K562 (cell line): Measurements from ENCODE around the gene DPH6. TPM values are rescaled to one million over a fixed set of nuclear protein-coding genes. Genes with fewer than 3 reads are reported as not detected.
A peak's percentile ranks its signal among the peaks of the same experiment; 100 is the strongest.

ENCODE experiments used
- ATAC-seq: fragments of 200-7000 bp; cut with Tn5 transposase; 3 replicates; pipeline ENCODE4 v1.9.1; 2020; ENCODE audit warnings: moderate library complexity
- BruUV-seq: library from RNA; stranded (reverse); fragments of 400-500 nt; replicated peaks from 2 replicates; lab custom pipeline; 2021; lab: Mats Ljungman, UMichigan
- CTCF ChIA-PET: fragments of 300-600 bp; formaldehyde crosslinking; extraction: SDS; loops from one replicate; lab custom pipeline; 2021; ENCODE audit warnings: low intra/inter-chr PET ratio; lab: Yijun Ruan, JAX
- POLR2A ChIA-PET: fragments of 300-600, 350-650 bp; sonication (Branson Sonifier 250); formaldehyde crosslinking; extraction: SDS; loops from one replicate; lab custom pipeline; 2021; ENCODE audit warnings: antibody characterized with exemption, inconsistent platforms; lab: Yijun Ruan, JAX
- DNase-seq, 4 experiments: peaks; one replicate each; pipeline versions ENCODE4 v3.0.0 to v3.0.0-alpha.2; 2011 to 2018; ENCODE audit warnings: low spot score in 3 of 4, mixed read lengths in 3 of 4; ENCODE audit errors: extremely low read depth in 1 of 4
- FAIRE-seq: peaks from 2 replicates; lab custom pipeline; 2011; peaks lifted over from hg19 to GRCh38; lab: Jason Lieb, UNC
- H2AFZ ChIP-seq: 2 replicates; pipeline ENCODE4 v1.6.0; 2011; ENCODE audit warnings: low read depth, low read length, control low read depth, inconsistent platforms
- H3K27ac ChIP-seq: fragments of 200-600 bp; 3 replicates; pipeline ENCODE4 v1.8.0; 2011; ENCODE audit warnings: low read depth, mild to moderate bottlenecking, control low read depth, inconsistent platforms, low read length, moderate library complexity, mixed read lengths; ENCODE audit errors: extremely low read depth
- H3K27me3 ChIP-seq, 2 experiments: fragments of 300-600 bp in 1 of 2; 2 replicates in 1 of 2; 3 replicates in 1 of 2; pipeline versions ENCODE4 v1.6.0 to v1.8.0; 2011; ENCODE audit warnings: inconsistent platforms in 2 of 2, low read length in 2 of 2, mild to moderate bottlenecking in 1 of 2, mixed read lengths in 1 of 2, moderate library complexity in 1 of 2; ENCODE audit not compliant: control insufficient read depth in 2 of 2, insufficient read depth in 2 of 2
- H3K36me3 ChIP-seq: fragments of 300-600 bp; 3 replicates; pipeline ENCODE4 v1.8.0; 2011; ENCODE audit warnings: mild to moderate bottlenecking, low read length, inconsistent platforms; ENCODE audit not compliant: control insufficient read depth, insufficient read depth
- H3K4me1 ChIP-seq, 2 experiments: fragments of 200-600 bp in 1 of 2; replicated peaks in 1 of 2; 2 replicates in 1 of 2; 3 replicates in 1 of 2; pipeline versions ENCODE4 v1.5.1 to v1.8.0; 2011; ENCODE audit warnings: inconsistent platforms in 2 of 2, low read length in 2 of 2, mild to moderate bottlenecking in 1 of 2, mixed read lengths in 1 of 2, moderate library complexity in 1 of 2; ENCODE audit not compliant: control insufficient read depth in 2 of 2, insufficient read depth in 2 of 2
- H3K4me2 ChIP-seq: 2 replicates; pipeline ENCODE4 v1.6.1; 2011; ENCODE audit warnings: low read length, control low read depth, inconsistent platforms, mixed read lengths; ENCODE audit not compliant: insufficient read depth
- H3K4me3 ChIP-seq: fragments of 200-600 bp; sonication (generic), shearing (Covaris generic); 2 replicates; pipeline ENCODE4 v1.5.1; 2016; ENCODE audit warnings: control low read depth, inconsistent platforms
- H3K79me2 ChIP-seq: fragments of 200-600 bp; 3 replicates; pipeline ENCODE4 v1.8.0; 2011; ENCODE audit warnings: low read length, inconsistent platforms; ENCODE audit not compliant: control insufficient read depth, insufficient read depth
- H3K9ac ChIP-seq, 2 experiments: 2 replicates each; pipeline versions ENCODE4 v1.6.0 to v1.6.1; 2011; ENCODE audit warnings: low read depth in 2 of 2, low read length in 2 of 2, control low read depth in 1 of 2, inconsistent platforms in 1 of 2, mild to moderate bottlenecking in 1 of 2, mixed read lengths in 1 of 2; ENCODE audit not compliant: insufficient read depth in 1 of 2
- H3K9me1 ChIP-seq: one replicate; pipeline ENCODE4 v1.6.0; 2011; ENCODE audit warnings: inconsistent platforms, mild to moderate bottlenecking, low read length, moderate library complexity; ENCODE audit not compliant: control insufficient read depth, insufficient read depth
- H3K9me3 ChIP-seq: replicated peaks from 2 replicates; pipeline ENCODE4 v1.5.1; 2011; ENCODE audit warnings: low read depth, low read length, inconsistent platforms; ENCODE audit not compliant: control insufficient read depth, insufficient read depth
- H4K20me1 ChIP-seq: replicated peaks from 2 replicates; pipeline ENCODE4 v1.6.1; 2011; ENCODE audit warnings: low read length, inconsistent platforms, mixed read lengths; ENCODE audit not compliant: control insufficient read depth, insufficient read depth
- AFF1 ChIP-seq, 2 experiments: fragments of 450-650 bp; IDR thresholded peaks; 2 replicates each; pipeline ENCODE4 v1.6.1; 2018; ENCODE audit warnings: mild to moderate bottlenecking in 2 of 2, low read depth in 1 of 2; ENCODE audit not compliant: partially characterized antibody in 2 of 2
- HMGXB4 ChIP-seq: sonication (generic); formaldehyde crosslinking; IDR thresholded peaks from 2 replicates; pipeline ENCODE4 v1.8.1; 2023; ENCODE audit warnings: mild to moderate bottlenecking, missing genetic modification reagents
- NCOA6 ChIP-seq: fragments of 450-650 bp; IDR thresholded peaks from 2 replicates; pipeline ENCODE4 v1.6.1; 2017; ENCODE audit warnings: mild to moderate bottlenecking
- RHOXF2B ChIP-seq: fragments of 250-450 bp; sonication (Bioruptor Pico); conservative IDR thresholded peaks from 2 replicates; pipeline ENCODE4 v1.5.1; 2021
- SMARCE1 ChIP-seq: fragments of 450-650 bp; IDR thresholded peaks from 2 replicates; pipeline ENCODE4 v1.7.1; 2016; ENCODE audit warnings: mild to moderate bottlenecking
- TBP ChIP-seq: optimal IDR thresholded peaks from 2 replicates; pipeline ENCODE3; 2011; ENCODE audit warnings: low read depth, low read length, improper control_type of control experiment
- THRAP3 ChIP-seq: fragments of 450-650 bp; IDR thresholded peaks from 2 replicates; pipeline ENCODE4 v1.6.1; 2016; ENCODE audit warnings: mild to moderate bottlenecking, inconsistent platforms, borderline replicate concordance
- ZC3H8 ChIP-seq: fragments of 450-650 bp; IDR thresholded peaks from 2 replicates; pipeline ENCODE4 v1.6.1; 2017
- ZFP36 ChIP-seq: fragments of 150-350 bp; IDR thresholded peaks from 2 replicates; pipeline ENCODE4 v1.6.1; 2018; ENCODE audit warnings: low read length, low read depth; ENCODE audit not compliant: partially characterized antibody
- ZNF175 ChIP-seq: fragments of 200-800 bp; sonication (Bioruptor generic); IDR thresholded peaks from 2 replicates; pipeline ENCODE4 v1.6.1; 2016; ENCODE audit warnings: low read depth, mild to moderate bottlenecking, missing genetic modification characterization, missing compliant biosample characterization
- ZNF431 ChIP-seq: sonication (generic); formaldehyde crosslinking; IDR thresholded peaks from 2 replicates; pipeline ENCODE4 v1.8.0; 2022; ENCODE audit warnings: mild to moderate bottlenecking, missing genetic modification reagents
- WGBS: fragments of 100-300 bp; shearing (Covaris generic); methylation state at CpG from one replicate; pipeline ENCODE4 v1.1.6; 2016; ENCODE audit warnings: low coverage, mixed read lengths; ENCODE audit not compliant: insufficient coverage; ENCODE audit errors: missing lambda C conversion rate; 5-methylcytosine and 5-hydroxymethylcytosine counted together
- in situ Hi-C: fragments of 300-500 bp; cut with MboI; formaldehyde crosslinking; loops from 4 replicates; pipeline ENCODE4 v1.15.0; 2018; ENCODE audit warnings: inconsistent platforms, mixed read lengths
- intact Hi-C: fragments of 100-400 bp; cut with micrococcal nuclease; formaldehyde crosslinking; loops from 2 replicates; pipeline ENCODE4 v1.14.2; 2022
- polyA plus RNA-seq, 8 experiments: library from polyadenylated mRNA; depleted of rRNA in 4 of 8; stranded (reverse) in 5 of 8; unstranded in 3 of 8; fragments of >200 nt; fragmentation: Nextera tagmentation in 2 of 8; fragmentation: Illumina TruSeq in 1 of 8; extraction: Ambion mirVana in 2 of 8; extraction: Trizol in 1 of 8; gene quantifications; 2 replicates each; pipeline versions ENCODE4 v1.2.1 to v1.2.3, GENCODE V29; 2011 to 2014; ENCODE audit warnings: inconsistent platforms in 1 of 8, missing spikeins in 1 of 8
- total RNA-seq, 7 experiments: library from RNA; depleted of rRNA in 6 of 7; stranded (reverse); fragments of >200 nt in 6 of 7; fragmentation: Illumina TruSeq in 2 of 7; extraction: Trizol in 2 of 7; gene quantifications; 2 replicates each; pipeline versions ENCODE4 v1.2.1 to v1.2.3, GENCODE V29; 2011 to 2021; ENCODE audit warnings: low replicate concordance in 1 of 7

DPH6 gene
- total and polyA plus RNA-seq, 9 of the 15 experiments (the other 6 are each of a cell fraction or from before 2014, with no cell fraction given): 10.1 to 69.1 (median 18.8) TPM

GRCh38 chr15:35486296-35486695, 59.7 kb downstream of the DPH6 start:
- H3K27ac ChIP-seq: no peak overlapping the region
- H3K9ac ChIP-seq: no peak overlapping the region
- peaks cover 4% of the 10 kb centered on the region for H3K9me3 ChIP-seq
- FAIRE-seq: no peak
- ATAC-seq: no peak
- H2AFZ ChIP-seq: no peak overlapping the region
- no peaks in the 10 kb centered on the region for H3K27me3 ChIP-seq
- no peaks in the 10 kb centered on the region for H3K79me2 ChIP-seq
- no TSS peak for BruUV-seq
- no peak overlapping the region for H3K4me3 ChIP-seq
- DNase-seq: no peak
- H4K20me1 ChIP-seq: no peaks in the 10 kb centered on the region
- 85% methylated on average over 1 of the region's 1 CpG for WGBS
- POLR2A ChIA-PET: no interaction called here
- intact Hi-C loops (no loop called here), in situ Hi-C loops (no loop called here)
- no peaks in the 10 kb centered on the region for H3K36me3 ChIP-seq
- H3K9me1 ChIP-seq: no peaks in the 10 kb centered on the region
- H3K4me1 ChIP-seq: no peaks in the 10 kb centered on the region; a peak in 1 of 5 replicates
- no peak for TF ChIP-seq TBP
- peak; percentile 93 for TF ChIP-seq ZNF431 (CRISPR knock-in tag)
- TF ChIP-seq ZNF175 (CRISPR knock-in tag): no peak
- TF ChIP-seq, all 486 proteins: peak for 1
- H3K4me2 ChIP-seq: no peak overlapping the region
- CTCF ChIA-PET: no interaction called here

GRCh38 chr15:35485411-35485810, 60.6 kb downstream of the DPH6 start:
- FAIRE-seq (no peak), DNase-seq (no peak), ATAC-seq (no peak)
- H3K79me2 ChIP-seq: no peaks in the 10 kb centered on the region
- no peak overlapping the region for H3K9ac ChIP-seq
- H3K27ac ChIP-seq: no peak overlapping the region
- in situ Hi-C loops (no loop called here), intact Hi-C loops (no loop called here)
- no peaks in the 10 kb centered on the region for H3K9me1 ChIP-seq
- H3K27me3 ChIP-seq: no peaks in the 10 kb centered on the region
- peaks cover 4% of the 10 kb centered on the region for H3K9me3 ChIP-seq
- BruUV-seq: no TSS peak
- CTCF ChIA-PET: no interaction called here
- H3K4me2 ChIP-seq: no peak overlapping the region
- no peaks in the 10 kb centered on the region for H4K20me1 ChIP-seq
- H3K4me3 ChIP-seq: no peak overlapping the region
- no peaks in the 10 kb centered on the region; a peak in 1 of 5 replicates for H3K4me1 ChIP-seq
- 79% methylated on average over 2 of the region's 2 CpGs for WGBS
- POLR2A ChIA-PET: no interaction called here
- no peaks in the 10 kb centered on the region for H3K36me3 ChIP-seq
- H2AFZ ChIP-seq: no peak overlapping the region
- TF ChIP-seq ZC3H8 (no peak), HMGXB4 (CRISPR knock-in tag) (no peak), AFF1 (IDR thresholded peaks at IDR 0.05; ENCODE audit: low read depth in 1 of 2, partially characterized antibody in 2 of 2) (no peak), SMARCE1 (no peak), NCOA6 (no peak), THRAP3 (no peak), ZFP36 (no peak), RHOXF2B (no peak)
